Measurements from ENCODE around the gene ETFRF1. TPM values are rescaled to one million over a fixed set of nuclear protein-coding genes. Genes with fewer than 3 reads are reported as not detected.

Gene ETFRF1
- total RNA-seq, 1 donor from 2014 or later: 9.2 TPM

DNA sequence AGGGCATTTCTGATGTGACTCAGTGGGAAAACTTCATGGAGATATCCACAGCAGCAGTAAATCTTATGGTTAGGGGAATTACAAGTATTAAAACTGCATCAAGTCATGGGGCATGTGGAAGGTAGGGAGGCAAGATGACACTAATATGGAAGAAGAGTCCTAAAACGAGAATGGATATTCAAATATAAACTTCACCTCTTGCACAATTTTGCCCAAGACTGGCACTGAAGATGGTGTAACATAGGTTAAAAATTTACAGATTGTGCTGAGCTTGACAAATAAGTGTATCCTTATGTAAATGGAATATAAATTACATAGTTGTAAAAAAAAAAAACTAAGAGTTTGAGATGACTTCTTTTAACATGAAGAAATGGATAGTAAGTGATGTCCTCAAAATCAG lies 12.8 kb downstream of the ETFRF1 start:
- no peak overlapping the region for H3K27ac Mint-ChIP-seq (ENCODE audit: unreplicated experiment)
- FAIRE-seq: peak; percentile 29
- no peak overlapping the region for H3K4me2 ChIP-seq (ENCODE audit: low read length)

DNA sequence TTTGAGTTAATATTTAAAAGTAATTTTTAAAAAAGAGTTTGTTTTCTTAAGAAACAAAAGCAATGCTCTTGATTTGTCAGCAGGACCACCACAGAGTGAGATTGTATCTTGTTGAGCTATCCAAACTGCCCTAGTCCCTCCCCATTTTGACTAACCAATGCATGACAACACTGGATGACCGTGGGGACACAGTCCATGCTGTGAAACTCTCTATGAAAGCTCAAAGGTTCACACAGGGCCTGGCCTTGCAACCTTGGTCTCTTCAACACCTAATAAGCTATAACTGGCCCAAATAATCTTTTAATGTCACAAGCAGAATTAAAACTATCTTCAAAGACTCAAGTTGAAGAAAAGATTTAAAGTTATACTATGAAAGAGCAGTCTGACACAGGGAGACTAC lies 13.5 kb downstream of the ETFRF1 start:
- Mint-ChIP-seq H3K4me3 (ENCODE audit: unreplicated experiment) (no peak overlapping the region), H3K4me1 (ENCODE audit: low read depth, unreplicated experiment) (no peaks in the 10 kb centered on the region), H3K27ac (ENCODE audit: unreplicated experiment) (no peak overlapping the region), H3K27me3 (ENCODE audit: low read depth, unreplicated experiment) (no peaks in the 10 kb centered on the region), H3K36me3 (ENCODE audit: low read depth, unreplicated experiment) (no peaks in the 10 kb centered on the region), H3K9me3 (ENCODE audit: unreplicated experiment) (no peaks in the 10 kb centered on the region)
- H3K27ac ChIP-seq (ENCODE audit: low read depth, low read length): no peak overlapping the region
- H2AFZ ChIP-seq (ENCODE audit: low read depth, low read length): no peak overlapping the region
- H3K9ac ChIP-seq (ENCODE audit: low read length): no peak overlapping the region
- TF ChIP-seq EZH2 (IDR thresholded peaks at IDR 0.05; ENCODE audit: insufficient read depth, low read length): no peak
- TF ChIP-seq, protein P1, sequence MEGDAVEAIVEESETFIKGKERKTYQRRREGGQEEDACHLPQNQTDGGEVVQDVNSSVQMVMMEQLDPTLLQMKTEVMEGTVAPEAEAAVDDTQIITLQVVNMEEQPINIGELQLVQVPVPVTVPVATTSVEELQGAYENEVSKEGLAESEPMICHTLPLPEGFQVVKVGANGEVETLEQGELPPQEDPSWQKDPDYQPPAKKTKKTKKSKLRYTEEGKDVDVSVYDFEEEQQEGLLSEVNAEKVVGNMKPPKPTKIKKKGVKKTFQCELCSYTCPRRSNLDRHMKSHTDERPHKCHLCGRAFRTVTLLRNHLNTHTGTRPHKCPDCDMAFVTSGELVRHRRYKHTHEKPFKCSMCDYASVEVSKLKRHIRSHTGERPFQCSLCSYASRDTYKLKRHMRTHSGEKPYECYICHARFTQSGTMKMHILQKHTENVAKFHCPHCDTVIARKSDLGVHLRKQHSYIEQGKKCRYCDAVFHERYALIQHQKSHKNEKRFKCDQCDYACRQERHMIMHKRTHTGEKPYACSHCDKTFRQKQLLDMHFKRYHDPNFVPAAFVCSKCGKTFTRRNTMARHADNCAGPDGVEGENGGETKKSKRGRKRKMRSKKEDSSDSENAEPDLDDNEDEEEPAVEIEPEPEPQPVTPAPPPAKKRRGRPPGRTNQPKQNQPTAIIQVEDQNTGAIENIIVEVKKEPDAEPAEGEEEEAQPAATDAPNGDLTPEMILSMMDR (IDR thresholded peaks at IDR 0.05; ENCODE audit: insufficient read depth, low read depth, low read length): no peak
- no peak for FAIRE-seq
- no peak overlapping the region for H3K4me3 ChIP-seq (ENCODE audit: insufficient read depth, low read depth, low read length)
- peaks cover 13% of the 10 kb centered on the region for H3K36me3 ChIP-seq (ENCODE audit: insufficient read depth, low read length)
- no peaks in the 10 kb centered on the region for H4K20me1 ChIP-seq (ENCODE audit: insufficient read depth, low read length)
- DNase-seq (ENCODE audit: low read depth): no peak
- no peaks in the 10 kb centered on the region for H3K79me2 ChIP-seq (ENCODE audit: insufficient read depth, low read length)
- H3K4me2 ChIP-seq (ENCODE audit: low read length): no peak overlapping the region
- H3K4me1 ChIP-seq (ENCODE audit: insufficient read depth, low read length): no peaks in the 10 kb centered on the region
- no peaks in the 10 kb centered on the region for H3K27me3 ChIP-seq (ENCODE audit: insufficient read depth, low read length)
- no peaks in the 10 kb centered on the region for H3K9me3 ChIP-seq (ENCODE audit: insufficient read depth, low read depth, low read length)

More for the DNA sequence above, 12.8 kb downstream of the ETFRF1 start:
- Histone ChIP-seq H2AFZ (ENCODE audit: low read depth, low read length) (no peak overlapping the region), H3K36me3 (ENCODE audit: insufficient read depth, low read length) (peaks cover 18% of the 10 kb centered on the region), H3K9me3 (ENCODE audit: insufficient read depth, low read depth, low read length) (no peaks in the 10 kb centered on the region), H3K4me1 (ENCODE audit: insufficient read depth, low read length) (no peaks in the 10 kb centered on the region), H3K27me3 (ENCODE audit: insufficient read depth, low read length) (no peaks in the 10 kb centered on the region), H3K27ac (ENCODE audit: low read depth, low read length) (no peak overlapping the region), H4K20me1 (ENCODE audit: insufficient read depth, low read length) (no peaks in the 10 kb centered on the region), H3K9ac (ENCODE audit: low read length) (no peak overlapping the region), H3K79me2 (ENCODE audit: insufficient read depth, low read length) (no peaks in the 10 kb centered on the region), H3K4me3 (ENCODE audit: insufficient read depth, low read depth, low read length) (no peak overlapping the region)
- Mint-ChIP-seq H3K36me3 (ENCODE audit: low read depth, unreplicated experiment) (no peaks in the 10 kb centered on the region), H3K9me3 (ENCODE audit: unreplicated experiment) (no peaks in the 10 kb centered on the region), H3K4me1 (ENCODE audit: low read depth, unreplicated experiment) (no peaks in the 10 kb centered on the region), H3K27me3 (ENCODE audit: low read depth, unreplicated experiment) (no peaks in the 10 kb centered on the region), H3K4me3 (ENCODE audit: unreplicated experiment) (no peak overlapping the region)
- TF ChIP-seq, protein P1 (IDR thresholded peaks at IDR 0.05; ENCODE audit: insufficient read depth, low read depth, low read length): no peak
- TF ChIP-seq EZH2 (IDR thresholded peaks at IDR 0.05; ENCODE audit: insufficient read depth, low read length): no peak
- no peak for DNase-seq (ENCODE audit: low read depth)

DNA sequence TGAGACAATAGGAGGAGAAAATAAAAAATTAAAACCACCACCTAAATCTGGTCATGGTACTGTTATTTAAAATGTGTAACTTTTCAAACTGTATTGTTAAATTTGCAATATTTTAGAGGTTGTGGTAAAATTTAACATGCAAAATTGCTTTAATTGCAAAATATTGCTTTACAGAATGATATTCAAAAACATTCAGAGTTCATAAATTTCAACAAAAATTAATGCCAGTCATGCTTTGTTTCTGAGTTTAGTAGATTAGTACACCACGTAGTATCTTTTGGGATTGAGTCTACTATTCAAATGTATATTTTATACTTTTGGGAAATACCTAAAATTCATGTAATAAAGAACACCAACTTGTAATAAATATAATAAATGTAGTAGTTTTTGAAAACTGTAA lies 18.3 kb downstream of the ETFRF1 start:
- H4K20me1 ChIP-seq (ENCODE audit: insufficient read depth, low read length): no peaks in the 10 kb centered on the region
- H2AFZ ChIP-seq (ENCODE audit: low read depth, low read length): no peak overlapping the region
- H3K27me3 ChIP-seq (ENCODE audit: insufficient read depth, low read length): no peaks in the 10 kb centered on the region
- no peak overlapping the region for H3K9ac ChIP-seq (ENCODE audit: low read length)
- Mint-ChIP-seq H3K4me1 (ENCODE audit: low read depth, unreplicated experiment) (no peaks in the 10 kb centered on the region), H3K4me3 (ENCODE audit: unreplicated experiment) (no peak overlapping the region), H3K36me3 (ENCODE audit: low read depth, unreplicated experiment) (peaks cover 3% of the 10 kb centered on the region), H3K9me3 (ENCODE audit: unreplicated experiment) (no peaks in the 10 kb centered on the region), H3K27me3 (ENCODE audit: low read depth, unreplicated experiment) (no peaks in the 10 kb centered on the region), H3K27ac (ENCODE audit: unreplicated experiment) (no peak overlapping the region)
- H3K4me3 ChIP-seq (ENCODE audit: insufficient read depth, low read depth, low read length): no peak overlapping the region
- H3K79me2 ChIP-seq (ENCODE audit: insufficient read depth, low read length): no peaks in the 10 kb centered on the region
- no peak for FAIRE-seq
- no peak for TF ChIP-seq EZH2 (IDR thresholded peaks at IDR 0.05; ENCODE audit: insufficient read depth, low read length)
- no peaks in the 10 kb centered on the region for H3K4me1 ChIP-seq (ENCODE audit: insufficient read depth, low read length)
- no peak overlapping the region for H3K27ac ChIP-seq (ENCODE audit: low read depth, low read length)
- no peaks in the 10 kb centered on the region for H3K36me3 ChIP-seq (ENCODE audit: insufficient read depth, low read length)
- H3K9me3 ChIP-seq (ENCODE audit: insufficient read depth, low read depth, low read length): no peaks in the 10 kb centered on the region
- H3K4me2 ChIP-seq (ENCODE audit: low read length): no peak overlapping the region
- no peak for DNase-seq (ENCODE audit: low read depth)
